Natural killer cell (primary cell): ENCODE data around the gene ITGAE. TPM values are rescaled to one million over a fixed set of nuclear protein-coding genes. Genes with fewer than 3 reads are reported as not detected.

ENCODE experiments used
- ATAC-seq, 3 donors: fragments of 150-1000 bp in 2 of 3; fragments of 200-7000 bp in 1 of 3; cut with Tn5 transposase; 1 replicate in 1 of 3; 2 replicates in 2 of 3; pipeline ENCODE4 v1.10.0; 2021; ENCODE audit warnings: mild to moderate bottlenecking in 2 of 3, moderate library complexity in 2 of 3
- DNase-seq, 2 donors: peaks; one replicate each; pipeline versions ENCODE4 v3.0.0 to v3.0.0-alpha.2; 2013 to 2021; ENCODE audit warnings: mixed read lengths in 1 of 2
- H3K27ac ChIP-seq: one replicate; pipeline ENCODE4 v1.5.1; 2013; ENCODE audit warnings: mild to moderate bottlenecking, low read length
- H3K27me3 ChIP-seq: one replicate; pipeline ENCODE4 v1.6.1; 2013; ENCODE audit warnings: low read length; ENCODE audit not compliant: control insufficient read depth, insufficient read depth
- H3K36me3 ChIP-seq: one replicate; pipeline ENCODE4 v1.6.1; 2013; ENCODE audit warnings: low read length; ENCODE audit not compliant: control insufficient read depth, insufficient read depth
- H3K4me1 ChIP-seq: one replicate; pipeline ENCODE4 v1.6.1; 2013; ENCODE audit warnings: low read length; ENCODE audit not compliant: control insufficient read depth, insufficient read depth
- H3K4me3 ChIP-seq: one replicate; pipeline ENCODE4 v1.5.1; 2013; ENCODE audit warnings: low read length
- H3K9me3 ChIP-seq: one replicate; pipeline ENCODE4 v1.6.1; 2013; ENCODE audit warnings: low read length; ENCODE audit not compliant: control insufficient read depth, insufficient read depth
- H3K27ac Mint-ChIP-seq, 2 donors: one replicate each; pipeline ENCODE4 v1.8.0; 2022; ENCODE audit warnings: mild to moderate bottlenecking in 2 of 2, mixed read lengths in 2 of 2, moderate library complexity in 1 of 2
- H3K27me3 Mint-ChIP-seq, 2 donors: one replicate each; pipeline ENCODE4 v1.8.0; 2022; ENCODE audit warnings: low read depth in 2 of 2, mixed read lengths in 2 of 2
- H3K36me3 Mint-ChIP-seq: one replicate; pipeline ENCODE4 v1.8.0; 2022; ENCODE audit warnings: mixed read lengths
- H3K4me1 Mint-ChIP-seq, 2 donors: one replicate each; pipeline ENCODE4 v1.8.0; 2022; ENCODE audit warnings: mixed read lengths in 2 of 2
- H3K4me3 Mint-ChIP-seq: one replicate; pipeline ENCODE4 v1.8.0; 2022; ENCODE audit warnings: mild to moderate bottlenecking, moderate library complexity, mixed read lengths
- H3K9me3 Mint-ChIP-seq, 2 donors: one replicate each; pipeline ENCODE4 v1.8.0; 2022; ENCODE audit warnings: mixed read lengths in 2 of 2
- WGBS: methylation state at CpG from one replicate; pipeline ENCODE4 v1.1.7; 2013; ENCODE audit warnings: missing lambda C conversion rate; ENCODE audit not compliant: insufficient coverage; 5-methylcytosine and 5-hydroxymethylcytosine counted together
- intact Hi-C: fragments of 100-400 bp; cut with micrococcal nuclease; formaldehyde crosslinking; loops from one replicate; pipeline ENCODE4 v1.14.2; 2022
- total RNA-seq, 4 donors: library from RNA; stranded (reverse); fragments of 120-200 nt in 1 of 4; gene quantifications; one replicate each; pipeline versions ENCODE4 v1.2.3 to v1.2.4, GENCODE V29; 2013 to 2022
- TF ChIP-seq, protein P1 (sequence below): fragments of 200-600 bp; IDR thresholded peaks from one replicate; pipeline ENCODE4 v1.8.0; 2022; ENCODE audit warnings: antibody characterized with exemption

ITGAE gene
- total RNA-seq, 3 donors from 2014 or later (not counting 1 experiment from before 2014, with no cell fraction given), result 12.8 to 13.8 (median 13.8) TPM

GRCh38 chr17:3695129-3695722 lies 105.8 kb downstream of the ITGAE start:
- Mint-ChIP-seq H3K9me3 (no peaks in the 10 kb centered on the region), H3K4me3 (peak overlapping the region; percentile 63), H3K27ac (peak overlapping the region in 1 of 2 donors; percentile 79), H3K36me3 (no peaks in the 10 kb centered on the region), H3K4me1 (peaks cover 12 to 36% of the 10 kb centered on the region in 2 donors), H3K27me3 (peaks cover 0 to 8% of the 10 kb centered on the region in 2 donors)
- DNase-seq (no peak), ATAC-seq (no peak)
- whole genome bisulfite sequencing, result 14% methylated on average over 16 of the region's 17 CpGs
- Histone ChIP-seq H3K27me3 (peaks cover 3% of the 10 kb centered on the region), H3K36me3 (peaks cover 2% of the 10 kb centered on the region), H3K4me3 (peak overlapping the region; percentile 60), H3K9me3 (no peaks in the 10 kb centered on the region), H3K27ac (peak overlapping the region; percentile 52), H3K4me1 (peaks cover 58% of the 10 kb centered on the region)
- TF ChIP-seq, protein P1, sequence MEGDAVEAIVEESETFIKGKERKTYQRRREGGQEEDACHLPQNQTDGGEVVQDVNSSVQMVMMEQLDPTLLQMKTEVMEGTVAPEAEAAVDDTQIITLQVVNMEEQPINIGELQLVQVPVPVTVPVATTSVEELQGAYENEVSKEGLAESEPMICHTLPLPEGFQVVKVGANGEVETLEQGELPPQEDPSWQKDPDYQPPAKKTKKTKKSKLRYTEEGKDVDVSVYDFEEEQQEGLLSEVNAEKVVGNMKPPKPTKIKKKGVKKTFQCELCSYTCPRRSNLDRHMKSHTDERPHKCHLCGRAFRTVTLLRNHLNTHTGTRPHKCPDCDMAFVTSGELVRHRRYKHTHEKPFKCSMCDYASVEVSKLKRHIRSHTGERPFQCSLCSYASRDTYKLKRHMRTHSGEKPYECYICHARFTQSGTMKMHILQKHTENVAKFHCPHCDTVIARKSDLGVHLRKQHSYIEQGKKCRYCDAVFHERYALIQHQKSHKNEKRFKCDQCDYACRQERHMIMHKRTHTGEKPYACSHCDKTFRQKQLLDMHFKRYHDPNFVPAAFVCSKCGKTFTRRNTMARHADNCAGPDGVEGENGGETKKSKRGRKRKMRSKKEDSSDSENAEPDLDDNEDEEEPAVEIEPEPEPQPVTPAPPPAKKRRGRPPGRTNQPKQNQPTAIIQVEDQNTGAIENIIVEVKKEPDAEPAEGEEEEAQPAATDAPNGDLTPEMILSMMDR, result no peak
- intact Hi-C loops, result loop anchor here (2.0 kb wide), 1 partner anchor 16 kb away; no protein-coding TSS in a partner anchor

GRCh38 chr17:3693829-3694231 lies 107.2 kb downstream of the ITGAE start:
- Mint-ChIP-seq H3K36me3 (no peaks in the 10 kb centered on the region), H3K4me3 (peak overlapping the region; percentile 62), H3K9me3 (no peaks in the 10 kb centered on the region), H3K27ac (peak overlapping the region; percentile 69 to 79), H3K27me3 (peaks cover 0 to 8% of the 10 kb centered on the region in 2 donors), H3K4me1 (peaks cover 12 to 36% of the 10 kb centered on the region in 2 donors)
- TF ChIP-seq, protein P1, result no peak
- Histone ChIP-seq H3K4me3 (peak overlapping the region; percentile 60), H3K9me3 (no peaks in the 10 kb centered on the region), H3K27me3 (peaks cover 3% of the 10 kb centered on the region), H3K27ac (peak overlapping the region; percentile 52), H3K4me1 (peaks cover 68% of the 10 kb centered on the region), H3K36me3 (peaks cover 2% of the 10 kb centered on the region)
- intact Hi-C loops, result loop anchor here (1.0 to 5.0 kb wide), 3 partner anchors 17 to 102 kb away; no protein-coding TSS in a partner anchor
- 5% methylated on average over 9 of the region's 9 CpGs for WGBS
- peak; percentile 70 to 87 (median 74) for ATAC-seq
- DNase-seq, result peak; percentile 61 to 63

DNA sequence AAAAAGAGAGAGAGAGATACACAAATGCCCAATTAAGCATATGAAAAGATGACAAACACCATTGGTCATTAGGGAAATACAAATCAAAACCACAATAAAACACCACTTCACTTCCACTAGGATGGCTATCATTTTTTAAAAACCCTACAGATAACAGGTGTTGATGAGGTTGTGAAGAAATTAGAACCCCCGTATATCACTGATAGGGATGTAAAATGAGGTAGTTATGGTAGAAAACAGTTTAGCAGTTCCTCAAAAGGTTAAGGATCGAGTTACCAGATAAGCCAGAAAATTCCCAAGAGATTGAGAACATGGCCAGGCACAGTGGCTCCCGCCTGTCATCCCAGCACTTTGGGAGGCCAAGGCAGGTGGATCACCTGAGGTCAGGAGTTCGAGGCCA lies 107.8 kb downstream of the ITGAE start:
- H3K4me1 Mint-ChIP-seq, result peaks cover 12 to 36% of the 10 kb centered on the region in 2 donors
- Histone ChIP-seq H3K4me1 (peaks cover 71% of the 10 kb centered on the region), H3K36me3 (peaks cover 2% of the 10 kb centered on the region), H3K27ac (peak overlapping the region; percentile 43), H3K9me3 (no peaks in the 10 kb centered on the region), H3K27me3 (peaks cover 3% of the 10 kb centered on the region), H3K4me3 (peak overlapping the region; percentile 21)
- H3K27me3 Mint-ChIP-seq, result peaks cover 0 to 8% of the 10 kb centered on the region in 2 donors
- H3K9me3 Mint-ChIP-seq, result no peaks in the 10 kb centered on the region
- H3K36me3 Mint-ChIP-seq, result no peaks in the 10 kb centered on the region
- ATAC-seq (no peak), DNase-seq (no peak)
- WGBS, result 73% methylated on average over 4 of the region's 4 CpGs
- intact Hi-C loops, result loop anchor here (5.0 kb wide), 1 partner anchor 74 kb away; no protein-coding TSS in a partner anchor
- H3K4me3 Mint-ChIP-seq, result no peak overlapping the region
- TF ChIP-seq, protein P1, result no peak
- H3K27ac Mint-ChIP-seq, result no peak overlapping the region
